ENCODE results near the gene CHAT.

Gene CHAT

DNA sequence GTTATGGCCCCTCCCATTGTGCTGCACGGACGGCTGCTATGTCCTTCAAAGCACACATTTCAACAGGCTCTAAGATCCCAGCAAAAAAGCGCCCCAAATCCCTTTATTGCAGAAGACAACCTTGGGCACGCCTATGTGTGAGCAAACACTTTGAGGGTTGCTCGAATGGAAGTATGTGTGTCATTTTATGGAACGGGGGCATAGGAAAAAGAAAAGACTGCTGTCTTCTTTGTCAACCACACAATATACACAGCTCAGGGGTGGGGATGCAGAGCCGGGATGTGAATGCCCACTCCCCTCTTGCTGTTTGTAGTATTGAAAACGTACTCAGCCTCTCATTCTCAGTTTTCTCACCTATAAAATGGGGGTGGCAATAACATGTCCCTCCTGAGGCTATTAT lies 97.6 kb downstream of the CHAT start:
- Histone ChIP-seq H3K9ac (ENCODE audit: insufficient read length, low read depth) (no peak overlapping the region), H3K4me3 (ENCODE audit: insufficient read length, low read depth) (no peak overlapping the region), H3K36me3 (ENCODE audit: insufficient read depth, insufficient read length, low read length) (no peaks in the 10 kb centered on the region), H3K27me3 (ENCODE audit: insufficient read depth, insufficient read length) (no peaks in the 10 kb centered on the region), H3K4me1 (ENCODE audit: insufficient read depth, insufficient read length) (no peaks in the 10 kb centered on the region), H3K9me3 (ENCODE audit: insufficient read depth, low read length) (peaks cover 14% of the 10 kb centered on the region)
- no peak for DNase-seq (ENCODE audit: low read depth, low spot score)
- TF ChIP-seq SUZ12 (IDR thresholded peaks at IDR 0.05; ENCODE audit: extremely low read depth, insufficient read depth, insufficient read length), result no peak
- TF ChIP-seq ZNF274 (IDR thresholded peaks at IDR 0.05; ENCODE audit: low read depth, low read length), result no peak
- no peak for TF ChIP-seq YY1 (IDR thresholded peaks at IDR 0.05; ENCODE audit: insufficient read depth, insufficient read length)

DNA sequence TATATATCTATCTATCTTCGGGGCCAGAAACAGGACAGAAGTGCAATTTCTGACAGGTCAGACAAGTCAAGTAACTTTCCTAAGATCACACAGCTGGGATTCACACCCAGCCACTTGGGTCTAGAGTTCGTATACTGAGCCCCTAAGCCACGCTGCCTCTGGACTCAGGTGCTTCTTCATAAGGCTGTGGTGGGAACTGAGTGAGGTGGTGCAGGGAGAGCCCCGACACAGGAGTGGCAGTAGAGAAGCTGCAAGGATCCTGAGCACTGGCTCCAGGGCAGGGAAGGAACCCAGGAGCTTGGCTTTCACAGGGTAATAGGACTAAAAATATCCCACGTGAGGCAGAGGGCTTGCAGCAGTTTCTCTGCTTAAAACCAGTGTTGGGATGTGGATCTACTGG lies 99.4 kb downstream of the CHAT start:
- no peaks in the 10 kb centered on the region for H3K27me3 ChIP-seq (ENCODE audit: insufficient read depth, insufficient read length)

More for the DNA sequence above, 99.4 kb downstream of the CHAT start:
- no peak overlapping the region for H3K4me3 ChIP-seq (ENCODE audit: insufficient read length, low read depth)
- DNase-seq (ENCODE audit: low read depth, low spot score), result no peak
- H3K9me3 ChIP-seq (ENCODE audit: insufficient read depth, low read length), result peaks cover 14% of the 10 kb centered on the region
- H3K9ac ChIP-seq (ENCODE audit: insufficient read length, low read depth), result no peak overlapping the region
- H3K36me3 ChIP-seq (ENCODE audit: insufficient read depth, insufficient read length, low read length), result no peaks in the 10 kb centered on the region
- no peaks in the 10 kb centered on the region for H3K4me1 ChIP-seq (ENCODE audit: insufficient read depth, insufficient read length)
- TF ChIP-seq SUZ12 (IDR thresholded peaks at IDR 0.05; ENCODE audit: extremely low read depth, insufficient read depth, insufficient read length) (no peak), YY1 (IDR thresholded peaks at IDR 0.05; ENCODE audit: insufficient read depth, insufficient read length) (no peak), ZNF274 (IDR thresholded peaks at IDR 0.05; ENCODE audit: low read depth, low read length) (no peak)
